ENCODE results near the gene AURKA. TPM values are rescaled to one million over a fixed set of nuclear protein-coding genes. Genes with fewer than 3 reads are reported as not detected.

AURKA gene
- total and polyA plus RNA-seq, 2 of the 8 experiments (the other 6 are each of a cell fraction or from before 2014, with no cell fraction given): 45.8 to 84.8 TPM

DNA sequence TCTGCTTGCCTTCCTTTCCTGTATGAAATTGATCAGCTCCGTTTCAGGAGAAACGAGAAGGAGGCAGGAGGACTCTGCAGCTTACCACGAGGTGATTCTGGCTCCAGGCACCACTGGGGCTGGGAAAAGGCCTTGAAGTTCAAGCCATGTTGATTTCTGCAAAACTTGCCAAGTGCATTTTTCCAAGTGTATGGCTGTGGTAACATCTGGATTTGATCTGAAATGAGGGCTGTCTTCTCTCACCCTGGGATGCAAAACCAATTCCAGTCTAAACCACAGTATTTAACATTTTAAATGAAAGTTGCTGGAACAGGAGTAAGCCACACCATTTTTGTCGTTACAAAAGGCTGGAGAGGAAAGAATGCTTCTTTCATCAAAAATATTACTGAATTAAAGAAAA, 69.3 kb downstream of the AURKA start (continued):
- TF ChIP-seq CHD7 (IDR thresholded peaks at IDR 0.05; ENCODE audit: insufficient replicate concordance, low read length): no peak
- no peak for TF ChIP-seq CBX8 (IDR thresholded peaks at IDR 0.05; ENCODE audit: borderline replicate concordance, low read depth, low read length)

Measured in H1 (cell line).